HepG2 (cell line): ENCODE results near the gene RNF25. TPM values are rescaled to one million over a fixed set of nuclear protein-coding genes. Genes with fewer than 3 reads are reported as not detected.
A peak's percentile ranks its signal among the peaks of the same experiment; 100 is the strongest.

Experiments
- ATAC-seq: fragments of 200-7000 bp; cut with Tn5 transposase; 3 replicates; pipeline ENCODE4 v1.9.1; 2020; ENCODE audit warnings: mild to moderate bottlenecking, moderate library complexity
- BruUV-seq: library from RNA; stranded (reverse); fragments of 400-500 nt; replicated peaks from 2 replicates; lab custom pipeline; 2021; lab: Mats Ljungman, UMichigan
- CTCF ChIA-PET: fragments of 300-600 bp; formaldehyde crosslinking; extraction: SDS; loops from one replicate; lab custom pipeline; 2021; ENCODE audit warnings: low total read pairs, inconsistent platforms, low intra/inter-chr PET ratio; lab: Yijun Ruan, JAX
- POLR2A ChIA-PET: fragments of 350-600 bp; sonication (Branson Sonifier 250); formaldehyde crosslinking; loops from one replicate; lab custom pipeline; 2020; ENCODE audit warnings: antibody characterized with exemption, inconsistent platforms; lab: Yijun Ruan, JAX
- DNase-seq: peaks from one replicate; pipeline ENCODE4 v3.0.0-alpha.2; 2015; ENCODE audit warnings: low spot score
- FAIRE-seq: peaks from 3 replicates; lab custom pipeline; 2011; peaks lifted over from hg19 to GRCh38; lab: Jason Lieb, UNC
- H2AFZ ChIP-seq: one replicate; pipeline ENCODE4 v1.6.1; 2011; ENCODE audit warnings: low read length, inconsistent platforms
- H3K27ac ChIP-seq: fragments of 300-600 bp; 3 replicates; pipeline ENCODE4 v1.8.0; 2011; ENCODE audit warnings: mixed run types, mild to moderate bottlenecking, mixed read lengths, low read length, inconsistent platforms; ENCODE audit not compliant: insufficient read depth; ENCODE audit errors: extremely low read length
- H3K27me3 ChIP-seq, 2 experiments: fragments of 200-600 bp in 1 of 2; 2 replicates in 1 of 2; 3 replicates in 1 of 2; pipeline versions ENCODE4 v1.6.0 to v1.8.0; 2011; ENCODE audit warnings: low read length in 2 of 2, mild to moderate bottlenecking in 2 of 2, moderate library complexity in 2 of 2, inconsistent platforms in 1 of 2; ENCODE audit not compliant: insufficient read depth in 2 of 2, control insufficient read depth in 1 of 2
- H3K36me3 ChIP-seq, 2 experiments: fragments of 200-600 bp in 1 of 2; replicated peaks in 1 of 2; 2 replicates in 1 of 2; 3 replicates in 1 of 2; pipeline versions ENCODE4 v1.5.1 to v1.8.0; 2011; ENCODE audit warnings: low read length in 2 of 2, inconsistent platforms in 1 of 2; ENCODE audit not compliant: insufficient read depth in 2 of 2, control insufficient read depth in 1 of 2
- H3K4me1 ChIP-seq: 2 replicates; pipeline ENCODE4 v1.5.1; 2012; ENCODE audit warnings: low read length, inconsistent platforms; ENCODE audit not compliant: insufficient read depth
- H3K4me2 ChIP-seq: 2 replicates; pipeline ENCODE4 v1.6.0; 2011; ENCODE audit warnings: low read depth, low read length, inconsistent platforms
- H3K4me3 ChIP-seq, 3 experiments: fragments of 200-600 bp in 1 of 3; sonication (generic), shearing (Covaris generic) in 1 of 3; replicated peaks in 1 of 3; 2 replicates each; pipeline ENCODE4 v1.5.1; 2011 to 2016; ENCODE audit warnings: low read length in 3 of 3, inconsistent platforms in 2 of 3, low read depth in 2 of 3, mild to moderate bottlenecking in 2 of 3, control low read depth in 1 of 3, mixed read lengths in 1 of 3; ENCODE audit not compliant: insufficient read depth in 1 of 3
- H3K79me2 ChIP-seq: one replicate; pipeline ENCODE4 v1.6.1; 2011; ENCODE audit warnings: low read length, inconsistent platforms; ENCODE audit not compliant: insufficient read depth
- H3K9ac ChIP-seq: 2 replicates; pipeline ENCODE4 v1.6.0; 2011; ENCODE audit warnings: mild to moderate bottlenecking, low read depth, low read length, inconsistent platforms; ENCODE audit not compliant: insufficient read depth
- H3K9me3 ChIP-seq: 2 replicates; pipeline ENCODE4 v1.5.1; 2012; ENCODE audit warnings: mild to moderate bottlenecking, low read length
- H4K20me1 ChIP-seq: 2 replicates; pipeline ENCODE4 v1.6.0; 2011; ENCODE audit warnings: inconsistent platforms, mild to moderate bottlenecking, low read length, moderate library complexity; ENCODE audit not compliant: insufficient read depth
- EEA1 ChIP-seq: sonication (generic); formaldehyde crosslinking; IDR thresholded peaks from 2 replicates; pipeline ENCODE4 v1.5.1; 2020; ENCODE audit warnings: mild to moderate bottlenecking, missing genetic modification reagents, borderline replicate concordance
- ZNF331 ChIP-seq: sonication (generic); formaldehyde crosslinking; IDR thresholded peaks from 2 replicates; pipeline ENCODE4 v1.4.0; 2020; ENCODE audit warnings: missing genetic modification reagents
- ZNF660 ChIP-seq: sonication (generic); formaldehyde crosslinking; IDR thresholded peaks from 2 replicates; pipeline ENCODE4 v1.5.1; 2020; ENCODE audit warnings: mild to moderate bottlenecking, low read depth, missing genetic modification reagents, borderline replicate concordance
- WGBS: methylation state at CpG from one replicate; pipeline ENCODE4 v1.1.6; 2017; ENCODE audit warnings: low lambda C conversion rate; 5-methylcytosine and 5-hydroxymethylcytosine counted together
- in situ Hi-C: cut with HindIII; loops from 2 replicates; pipeline ENCODE4 v1.10.0; 2017; ENCODE audit warnings: low pct_unique_long_range_greater_than_20kb; ENCODE audit not compliant: extremely low pct_ligation_motif_present
- intact Hi-C: fragments of 100-400 bp; cut with micrococcal nuclease; formaldehyde crosslinking; loops from one replicate; pipeline ENCODE4 v1.10.0; 2022; ENCODE audit not compliant: unreplicated experiment
- polyA plus RNA-seq, 8 experiments: library from polyadenylated mRNA; depleted of rRNA in 3 of 8; stranded (reverse) in 7 of 8; unstranded in 1 of 8; fragments of >200 nt; fragmentation: Illumina TruSeq in 4 of 8; extraction: Trizol in 4 of 8; gene quantifications; 2 replicates each; pipeline versions ENCODE4 v1.2.1 to v1.2.3, GENCODE V29; 2011 to 2016; ENCODE audit warnings: low read depth in 4 of 8, missing spikeins in 1 of 8, mixed read lengths in 1 of 8; ENCODE audit not compliant: insufficient read depth in 1 of 8
- total RNA-seq, 5 experiments: library from RNA; depleted of rRNA; stranded (reverse); fragments of >200 nt; fragmentation: Illumina TruSeq; extraction: Trizol; gene quantifications; 2 replicates each; pipeline ENCODE4 v1.2.3, GENCODE V29; 2016; ENCODE audit warnings: low read depth in 1 of 5
- TF ChIP-seq, protein P1 (sequence below): sonication (generic); formaldehyde crosslinking; IDR thresholded peaks from 2 replicates; pipeline ENCODE4 v1.5.0; 2020; ENCODE audit warnings: mild to moderate bottlenecking, missing genetic modification reagents
- TF ChIP-seq, protein P2 (sequence below): sonication (generic); formaldehyde crosslinking; IDR thresholded peaks from 2 replicates; pipeline ENCODE4 v1.4.0; 2020; ENCODE audit warnings: missing genetic modification reagents
- TF ChIP-seq, protein P3 (sequence below): sonication (generic); formaldehyde crosslinking; IDR thresholded peaks from 2 replicates; pipeline ENCODE4 v1.5.0; 2020; ENCODE audit warnings: mild to moderate bottlenecking, missing genetic modification reagents
- TF ChIP-seq, protein P4 (sequence below): sonication (generic); formaldehyde crosslinking; IDR thresholded peaks from 2 replicates; pipeline ENCODE4 v1.9.0; 2022; ENCODE audit warnings: missing genetic modification reagents, mild to moderate bottlenecking, borderline replicate concordance
- TF ChIP-seq, protein P5 (sequence below): sonication (generic); formaldehyde crosslinking; IDR thresholded peaks from 2 replicates; pipeline ENCODE4 v1.4.0; 2020; ENCODE audit warnings: missing genetic modification reagents

The RNF25 gene
- total and polyA plus RNA-seq, 2 of the 13 experiments (the other 11 are each of a cell fraction or from before 2014, with no cell fraction given): 37.0 to 87.6 TPM

DNA sequence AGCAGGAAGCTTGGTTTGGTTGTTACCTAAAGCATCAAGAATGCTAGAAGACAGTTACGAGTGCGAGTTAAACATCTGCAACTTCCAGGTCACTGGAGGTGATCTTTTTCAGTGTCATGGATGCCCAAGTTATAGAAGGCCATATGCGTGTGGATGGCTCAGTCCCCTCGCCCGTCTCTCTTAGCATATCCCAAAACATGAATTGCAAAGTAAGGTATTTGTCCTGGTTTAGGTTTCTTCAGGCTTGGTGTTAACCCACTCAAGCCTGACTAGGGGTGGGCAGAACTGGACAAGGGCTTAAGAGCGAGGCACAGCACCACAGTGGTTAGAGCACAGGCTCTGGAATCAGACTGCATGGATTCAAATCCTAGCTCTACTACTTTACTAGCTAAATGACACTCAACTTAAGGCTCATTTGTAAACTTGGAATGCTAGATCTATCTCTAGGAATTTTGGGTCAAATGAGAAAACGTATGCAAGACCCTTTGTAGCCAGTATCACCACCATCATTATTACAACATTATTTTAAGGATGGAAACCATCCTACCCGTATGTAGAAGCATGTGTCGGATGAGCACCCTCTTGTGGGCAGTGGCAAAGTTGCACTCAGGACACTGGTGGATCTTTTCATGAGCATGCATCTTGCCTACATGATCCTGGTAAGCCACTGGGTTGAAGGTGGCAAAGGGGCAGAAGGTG lies 23.6 kb downstream of the RNF25 start (continued):
- TF ChIP-seq, protein P1, sequence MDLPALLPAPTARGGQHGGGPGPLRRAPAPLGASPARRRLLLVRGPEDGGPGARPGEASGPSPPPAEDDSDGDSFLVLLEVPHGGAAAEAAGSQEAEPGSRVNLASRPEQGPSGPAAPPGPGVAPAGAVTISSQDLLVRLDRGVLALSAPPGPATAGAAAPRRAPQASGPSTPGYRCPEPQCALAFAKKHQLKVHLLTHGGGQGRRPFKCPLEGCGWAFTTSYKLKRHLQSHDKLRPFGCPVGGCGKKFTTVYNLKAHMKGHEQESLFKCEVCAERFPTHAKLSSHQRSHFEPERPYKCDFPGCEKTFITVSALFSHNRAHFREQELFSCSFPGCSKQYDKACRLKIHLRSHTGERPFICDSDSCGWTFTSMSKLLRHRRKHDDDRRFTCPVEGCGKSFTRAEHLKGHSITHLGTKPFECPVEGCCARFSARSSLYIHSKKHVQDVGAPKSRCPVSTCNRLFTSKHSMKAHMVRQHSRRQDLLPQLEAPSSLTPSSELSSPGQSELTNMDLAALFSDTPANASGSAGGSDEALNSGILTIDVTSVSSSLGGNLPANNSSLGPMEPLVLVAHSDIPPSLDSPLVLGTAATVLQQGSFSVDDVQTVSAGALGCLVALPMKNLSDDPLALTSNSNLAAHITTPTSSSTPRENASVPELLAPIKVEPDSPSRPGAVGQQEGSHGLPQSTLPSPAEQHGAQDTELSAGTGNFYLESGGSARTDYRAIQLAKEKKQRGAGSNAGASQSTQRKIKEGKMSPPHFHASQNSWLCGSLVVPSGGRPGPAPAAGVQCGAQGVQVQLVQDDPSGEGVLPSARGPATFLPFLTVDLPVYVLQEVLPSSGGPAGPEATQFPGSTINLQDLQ (CRISPR knock-in tag): 0 out of 2 replicates have a peak, but pooled peaks have one; percentile 44
- TF ChIP-seq, protein P2, sequence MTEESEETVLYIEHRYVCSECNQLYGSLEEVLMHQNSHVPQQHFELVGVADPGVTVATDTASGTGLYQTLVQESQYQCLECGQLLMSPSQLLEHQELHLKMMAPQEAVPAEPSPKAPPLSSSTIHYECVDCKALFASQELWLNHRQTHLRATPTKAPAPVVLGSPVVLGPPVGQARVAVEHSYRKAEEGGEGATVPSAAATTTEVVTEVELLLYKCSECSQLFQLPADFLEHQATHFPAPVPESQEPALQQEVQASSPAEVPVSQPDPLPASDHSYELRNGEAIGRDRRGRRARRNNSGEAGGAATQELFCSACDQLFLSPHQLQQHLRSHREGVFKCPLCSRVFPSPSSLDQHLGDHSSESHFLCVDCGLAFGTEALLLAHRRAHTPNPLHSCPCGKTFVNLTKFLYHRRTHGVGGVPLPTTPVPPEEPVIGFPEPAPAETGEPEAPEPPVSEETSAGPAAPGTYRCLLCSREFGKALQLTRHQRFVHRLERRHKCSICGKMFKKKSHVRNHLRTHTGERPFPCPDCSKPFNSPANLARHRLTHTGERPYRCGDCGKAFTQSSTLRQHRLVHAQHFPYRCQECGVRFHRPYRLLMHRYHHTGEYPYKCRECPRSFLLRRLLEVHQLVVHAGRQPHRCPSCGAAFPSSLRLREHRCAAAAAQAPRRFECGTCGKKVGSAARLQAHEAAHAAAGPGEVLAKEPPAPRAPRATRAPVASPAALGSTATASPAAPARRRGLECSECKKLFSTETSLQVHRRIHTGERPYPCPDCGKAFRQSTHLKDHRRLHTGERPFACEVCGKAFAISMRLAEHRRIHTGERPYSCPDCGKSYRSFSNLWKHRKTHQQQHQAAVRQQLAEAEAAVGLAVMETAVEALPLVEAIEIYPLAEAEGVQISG (CRISPR knock-in tag): peak; percentile 35; the same call in 1 of the 2 replicates

DNA sequence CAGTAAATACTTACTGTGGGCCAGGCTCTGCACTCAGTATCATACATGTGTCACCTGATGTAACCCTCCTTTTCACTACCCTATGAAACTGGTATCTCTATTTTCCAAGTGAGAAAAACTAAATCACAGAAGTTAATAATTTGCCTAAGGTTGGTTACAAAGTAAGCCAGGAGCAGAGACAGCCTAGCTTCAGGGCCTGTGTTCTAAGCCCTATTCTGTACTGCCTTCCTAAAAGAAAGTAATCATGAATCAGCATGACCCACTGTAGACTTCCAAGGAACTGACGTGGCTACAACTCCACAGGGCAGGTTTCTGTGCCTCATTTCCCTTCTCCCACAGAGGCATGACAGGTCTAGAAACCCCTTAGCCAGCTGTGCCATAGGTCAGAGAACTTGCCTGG lies 26.7 kb downstream of the RNF25 start:
- Histone ChIP-seq H3K9me3 (no peaks in the 10 kb centered on the region), H2AFZ (no peak overlapping the region), H3K4me2 (no peak overlapping the region), H3K79me2 (no peaks in the 10 kb centered on the region), H3K4me3 (no peak overlapping the region), H4K20me1 (no peaks in the 10 kb centered on the region), H3K36me3 (peaks cover 42 to 79% of the 10 kb centered on the region in 2 experiments), H3K27ac (no peak overlapping the region), H3K4me1 (peaks cover 11% of the 10 kb centered on the region; the same call in 1 of the 2 replicates), H3K27me3 (no peaks in the 10 kb centered on the region), H3K9ac (no peak overlapping the region; the same call in 1 of the 2 replicates)
- ChIA-PET POLR2A (no interaction called here), CTCF (no interaction called here)
- 90% methylated on average over 1 of the region's 1 CpG for WGBS
- intact Hi-C loops (no loop called here), in situ Hi-C loops (loop anchor here (5.0 kb wide), 1 partner anchor 373 kb away; the partner anchor contains the start of genes AAMP and PNKD)
- ATAC-seq: no peak
- no peak for DNase-seq
- FAIRE-seq: peak; percentile 4
- BruUV-seq: no TSS peak
- TF ChIP-seq, protein P3, sequence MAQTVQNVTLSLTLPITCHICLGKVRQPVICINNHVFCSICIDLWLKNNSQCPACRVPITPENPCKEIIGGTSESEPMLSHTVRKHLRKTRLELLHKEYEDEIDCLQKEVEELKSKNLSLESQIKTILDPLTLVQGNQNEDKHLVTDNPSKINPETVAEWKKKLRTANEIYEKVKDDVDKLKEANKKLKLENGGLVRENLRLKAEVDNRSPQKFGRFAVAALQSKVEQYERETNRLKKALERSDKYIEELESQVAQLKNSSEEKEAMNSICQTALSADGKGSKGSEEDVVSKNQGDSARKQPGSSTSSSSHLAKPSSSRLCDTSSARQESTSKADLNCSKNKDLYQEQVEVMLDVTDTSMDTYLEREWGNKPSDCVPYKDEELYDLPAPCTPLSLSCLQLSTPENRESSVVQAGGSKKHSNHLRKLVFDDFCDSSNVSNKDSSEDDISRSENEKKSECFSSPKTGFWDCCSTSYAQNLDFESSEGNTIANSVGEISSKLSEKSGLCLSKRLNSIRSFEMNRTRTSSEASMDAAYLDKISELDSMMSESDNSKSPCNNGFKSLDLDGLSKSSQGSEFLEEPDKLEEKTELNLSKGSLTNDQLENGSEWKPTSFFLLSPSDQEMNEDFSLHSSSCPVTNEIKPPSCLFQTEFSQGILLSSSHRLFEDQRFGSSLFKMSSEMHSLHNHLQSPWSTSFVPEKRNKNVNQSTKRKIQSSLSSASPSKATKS (CRISPR knock-in tag): no peak
- TF ChIP-seq, protein P4, sequence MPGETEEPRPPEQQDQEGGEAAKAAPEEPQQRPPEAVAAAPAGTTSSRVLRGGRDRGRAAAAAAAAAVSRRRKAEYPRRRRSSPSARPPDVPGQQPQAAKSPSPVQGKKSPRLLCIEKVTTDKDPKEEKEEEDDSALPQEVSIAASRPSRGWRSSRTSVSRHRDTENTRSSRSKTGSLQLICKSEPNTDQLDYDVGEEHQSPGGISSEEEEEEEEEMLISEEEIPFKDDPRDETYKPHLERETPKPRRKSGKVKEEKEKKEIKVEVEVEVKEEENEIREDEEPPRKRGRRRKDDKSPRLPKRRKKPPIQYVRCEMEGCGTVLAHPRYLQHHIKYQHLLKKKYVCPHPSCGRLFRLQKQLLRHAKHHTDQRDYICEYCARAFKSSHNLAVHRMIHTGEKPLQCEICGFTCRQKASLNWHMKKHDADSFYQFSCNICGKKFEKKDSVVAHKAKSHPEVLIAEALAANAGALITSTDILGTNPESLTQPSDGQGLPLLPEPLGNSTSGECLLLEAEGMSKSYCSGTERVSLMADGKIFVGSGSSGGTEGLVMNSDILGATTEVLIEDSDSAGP (CRISPR knock-in tag): no peak
- TF ChIP-seq ZNF660 (CRISPR knock-in tag): no peak
- TF ChIP-seq EEA1 (CRISPR knock-in tag): no peak
- TF ChIP-seq, protein P5, sequence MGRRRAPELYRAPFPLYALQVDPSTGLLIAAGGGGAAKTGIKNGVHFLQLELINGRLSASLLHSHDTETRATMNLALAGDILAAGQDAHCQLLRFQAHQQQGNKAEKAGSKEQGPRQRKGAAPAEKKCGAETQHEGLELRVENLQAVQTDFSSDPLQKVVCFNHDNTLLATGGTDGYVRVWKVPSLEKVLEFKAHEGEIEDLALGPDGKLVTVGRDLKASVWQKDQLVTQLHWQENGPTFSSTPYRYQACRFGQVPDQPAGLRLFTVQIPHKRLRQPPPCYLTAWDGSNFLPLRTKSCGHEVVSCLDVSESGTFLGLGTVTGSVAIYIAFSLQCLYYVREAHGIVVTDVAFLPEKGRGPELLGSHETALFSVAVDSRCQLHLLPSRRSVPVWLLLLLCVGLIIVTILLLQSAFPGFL (CRISPR knock-in tag): no peak
- TF ChIP-seq ZNF331 (CRISPR knock-in tag): no peak
